D721Med (cell line): ENCODE data around the gene EXOC6B.

Source experiments
- DNase-seq: peaks from one replicate; pipeline ENCODE4 v3.0.0; 2011; ENCODE audit warnings: low spot score; ENCODE audit not compliant: insufficient read length
- FAIRE-seq: peaks from 2 replicates; lab custom pipeline; 2011; peaks lifted over from hg19 to GRCh38; lab: Jason Lieb, UNC
- CTCF ChIP-seq: IDR thresholded peaks from 2 replicates; pipeline ENCODE4 v1.5.1; 2012; ENCODE audit warnings: mild to moderate bottlenecking, control low read depth; ENCODE audit not compliant: insufficient read depth; ENCODE audit errors: missing control alignments

EXOC6B gene

GRCh38 chr2:72710418-72711152 lies 115.2 kb downstream of the EXOC6B start:
- TF ChIP-seq CTCF = no peak
- no peak for DNase-seq
- no peak for FAIRE-seq

GRCh38 chr2:72708236-72708635 lies 117.6 kb downstream of the EXOC6B start:
- no peak for FAIRE-seq
- TF ChIP-seq CTCF = no peak
- DNase-seq = no peak

- FAIRE-seq (no peak), DNase-seq (no peak)
- TF ChIP-seq CTCF = no peak
These were observed 127.5 kb downstream of the EXOC6B start for GRCh38 chr2:72698300-72698699.

- TF ChIP-seq CTCF = no peak
- DNase-seq (no peak), FAIRE-seq (no peak)
These were observed 129.3 kb downstream of the EXOC6B start for GRCh38 chr2:72696559-72696958.

DNA sequence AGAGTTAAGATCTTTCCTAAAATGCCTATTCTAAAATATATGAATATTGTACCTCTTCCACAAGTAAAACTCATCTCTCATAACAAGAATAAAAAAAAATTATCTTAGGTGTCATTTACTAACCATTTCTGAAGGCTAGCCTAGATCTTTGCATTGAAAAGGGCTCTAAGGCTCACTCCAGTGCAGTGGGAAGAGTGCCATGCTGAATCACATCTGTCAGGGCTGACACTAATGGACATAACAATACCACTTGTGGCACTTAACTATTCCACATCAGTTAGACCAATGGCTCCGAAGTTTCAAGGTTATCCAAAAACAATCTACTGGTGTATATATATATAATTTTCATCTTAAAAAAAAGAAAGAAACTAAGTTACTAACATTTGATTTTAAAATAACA lies 130.2 kb downstream of the EXOC6B start:
- FAIRE-seq (no peak), DNase-seq (no peak)
- TF ChIP-seq CTCF = no peak

GRCh38 chr2:72694715-72695496 lies 130.9 kb downstream of the EXOC6B start:
- no peak for TF ChIP-seq CTCF
- FAIRE-seq = no peak
- no peak for DNase-seq

DNA sequence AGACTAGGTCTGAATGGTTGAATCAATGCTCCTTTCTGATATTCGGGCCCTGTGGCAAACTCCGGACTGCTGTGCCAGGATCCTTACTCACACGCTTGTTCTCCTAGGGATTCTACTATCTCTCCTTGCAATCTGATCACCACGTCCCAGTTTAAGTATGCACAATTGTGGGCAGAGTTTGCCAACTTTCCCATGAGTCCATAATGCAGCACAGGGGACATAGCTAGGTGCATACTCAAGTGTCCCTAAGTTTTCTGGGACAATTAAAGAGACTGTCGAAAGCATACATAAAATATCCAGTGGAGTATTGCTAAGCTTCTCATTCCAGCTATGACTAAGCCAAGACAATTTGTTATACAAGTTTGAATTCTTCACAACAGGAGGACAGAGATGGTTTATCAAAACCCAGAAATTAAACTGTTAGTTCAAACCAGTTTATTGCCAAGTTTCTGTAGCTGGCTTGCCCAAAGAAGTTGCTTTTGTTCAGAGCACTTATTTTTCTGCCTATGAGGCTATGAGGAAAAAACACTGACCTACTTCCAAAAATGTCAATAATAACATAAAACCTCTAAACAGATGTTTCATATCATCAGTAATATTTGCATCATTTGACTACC lies 136.1 kb downstream of the EXOC6B start:
- DNase-seq (no peak), FAIRE-seq (no peak)
- TF ChIP-seq CTCF = no peak
